Liver (tissue), 3 donors: ENCODE results near the gene RRP12.

Experiments used
- ATF3 ChIP-seq: IDR thresholded peaks from 2 replicates; pipeline ENCODE4 v1.6.1; 2016; ENCODE audit warnings: antibody characterized with exemption
- CTCF ChIP-seq: fragments of 150-350 bp; IDR thresholded peaks from 2 replicates; pipeline ENCODE4 v1.5.1; 2017; ENCODE audit warnings: improper control_type of control experiment, low read depth, low read length; ENCODE audit not compliant: missing input control
- HNF4G ChIP-seq: IDR thresholded peaks from 2 replicates; pipeline ENCODE4 v1.6.1; 2016; ENCODE audit warnings: antibody characterized with exemption
- MAX ChIP-seq: IDR thresholded peaks from 2 replicates; pipeline ENCODE4 v1.6.1; 2016; ENCODE audit warnings: antibody characterized with exemption
- RAD21 ChIP-seq, 2 donors: IDR thresholded peaks; 2 replicates each; pipeline ENCODE4 v1.6.1; 2016; ENCODE audit warnings: antibody characterized with exemption in 2 of 2, mild to moderate bottlenecking in 2 of 2
- RXRA ChIP-seq, 2 donors: IDR thresholded peaks; 2 replicates each; pipeline ENCODE4 v1.6.1; 2017 to 2018; ENCODE audit warnings: antibody characterized with exemption in 2 of 2, mild to moderate bottlenecking in 1 of 2
- SP1 ChIP-seq: IDR thresholded peaks from 2 replicates; pipeline ENCODE4 v1.6.1; 2018; ENCODE audit warnings: antibody characterized with exemption, mild to moderate bottlenecking
- TAF1 ChIP-seq: conservative IDR thresholded peaks from 2 replicates; pipeline ENCODE4 v1.6.1; 2016; ENCODE audit warnings: antibody characterized with exemption, mild to moderate bottlenecking
- YY1 ChIP-seq: IDR thresholded peaks from 2 replicates; pipeline ENCODE4 v1.6.1; 2016; ENCODE audit warnings: antibody characterized with exemption, mild to moderate bottlenecking
- TF ChIP-seq, protein P1 (sequence below): IDR thresholded peaks from 2 replicates; pipeline ENCODE4 v1.6.1; 2016; ENCODE audit warnings: antibody characterized with exemption
- TF ChIP-seq, protein P2 (sequence below): IDR thresholded peaks from 2 replicates; pipeline ENCODE4 v1.6.1; 2016; ENCODE audit warnings: antibody characterized with exemption, mild to moderate bottlenecking
- donor health status: healthy.
- donor health status: healthy.

GRCh38 chr10:97372233-97372875 lies 28.8 kb downstream of the RRP12 start:
- TF ChIP-seq CTCF: no peak
- TF ChIP-seq, protein P1, sequence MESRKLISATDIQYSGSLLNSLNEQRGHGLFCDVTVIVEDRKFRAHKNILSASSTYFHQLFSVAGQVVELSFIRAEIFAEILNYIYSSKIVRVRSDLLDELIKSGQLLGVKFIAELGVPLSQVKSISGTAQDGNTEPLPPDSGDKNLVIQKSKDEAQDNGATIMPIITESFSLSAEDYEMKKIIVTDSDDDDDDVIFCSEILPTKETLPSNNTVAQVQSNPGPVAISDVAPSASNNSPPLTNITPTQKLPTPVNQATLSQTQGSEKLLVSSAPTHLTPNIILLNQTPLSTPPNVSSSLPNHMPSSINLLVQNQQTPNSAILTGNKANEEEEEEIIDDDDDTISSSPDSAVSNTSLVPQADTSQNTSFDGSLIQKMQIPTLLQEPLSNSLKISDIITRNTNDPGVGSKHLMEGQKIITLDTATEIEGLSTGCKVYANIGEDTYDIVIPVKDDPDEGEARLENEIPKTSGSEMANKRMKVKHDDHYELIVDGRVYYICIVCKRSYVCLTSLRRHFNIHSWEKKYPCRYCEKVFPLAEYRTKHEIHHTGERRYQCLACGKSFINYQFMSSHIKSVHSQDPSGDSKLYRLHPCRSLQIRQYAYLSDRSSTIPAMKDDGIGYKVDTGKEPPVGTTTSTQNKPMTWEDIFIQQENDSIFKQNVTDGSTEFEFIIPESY: no peak
- no peak for TF ChIP-seq ATF3
- no peak for TF ChIP-seq TAF1
- TF ChIP-seq RXRA (IDR thresholded peaks at IDR 0.05): no peak
- TF ChIP-seq MAX: no peak
- TF ChIP-seq RAD21 (IDR thresholded peaks at IDR 0.05): no peak
- TF ChIP-seq, protein P2, sequence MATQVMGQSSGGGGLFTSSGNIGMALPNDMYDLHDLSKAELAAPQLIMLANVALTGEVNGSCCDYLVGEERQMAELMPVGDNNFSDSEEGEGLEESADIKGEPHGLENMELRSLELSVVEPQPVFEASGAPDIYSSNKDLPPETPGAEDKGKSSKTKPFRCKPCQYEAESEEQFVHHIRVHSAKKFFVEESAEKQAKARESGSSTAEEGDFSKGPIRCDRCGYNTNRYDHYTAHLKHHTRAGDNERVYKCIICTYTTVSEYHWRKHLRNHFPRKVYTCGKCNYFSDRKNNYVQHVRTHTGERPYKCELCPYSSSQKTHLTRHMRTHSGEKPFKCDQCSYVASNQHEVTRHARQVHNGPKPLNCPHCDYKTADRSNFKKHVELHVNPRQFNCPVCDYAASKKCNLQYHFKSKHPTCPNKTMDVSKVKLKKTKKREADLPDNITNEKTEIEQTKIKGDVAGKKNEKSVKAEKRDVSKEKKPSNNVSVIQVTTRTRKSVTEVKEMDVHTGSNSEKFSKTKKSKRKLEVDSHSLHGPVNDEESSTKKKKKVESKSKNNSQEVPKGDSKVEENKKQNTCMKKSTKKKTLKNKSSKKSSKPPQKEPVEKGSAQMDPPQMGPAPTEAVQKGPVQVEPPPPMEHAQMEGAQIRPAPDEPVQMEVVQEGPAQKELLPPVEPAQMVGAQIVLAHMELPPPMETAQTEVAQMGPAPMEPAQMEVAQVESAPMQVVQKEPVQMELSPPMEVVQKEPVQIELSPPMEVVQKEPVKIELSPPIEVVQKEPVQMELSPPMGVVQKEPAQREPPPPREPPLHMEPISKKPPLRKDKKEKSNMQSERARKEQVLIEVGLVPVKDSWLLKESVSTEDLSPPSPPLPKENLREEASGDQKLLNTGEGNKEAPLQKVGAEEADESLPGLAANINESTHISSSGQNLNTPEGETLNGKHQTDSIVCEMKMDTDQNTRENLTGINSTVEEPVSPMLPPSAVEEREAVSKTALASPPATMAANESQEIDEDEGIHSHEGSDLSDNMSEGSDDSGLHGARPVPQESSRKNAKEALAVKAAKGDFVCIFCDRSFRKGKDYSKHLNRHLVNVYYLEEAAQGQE: no peak
- TF ChIP-seq HNF4G: no peak
- TF ChIP-seq YY1: no peak
- TF ChIP-seq SP1: no peak
